Measurements from ENCODE around the gene C14orf119.
"Not testable (repeated sequence)": the region's sequence is repeated elsewhere in the genome, so short reads cannot be mapped to it uniquely, and the experiment has no call there.

The C14orf119 gene

GRCh38 chr14:23104070-23104590, 8.8 kb downstream of the C14orf119 start:
- in situ Hi-C loops (cut with MboI; ENCODE audit: low pct_unique_long_range_greater_than_20kb, low sequenced_read_pairs): no loop called here
- DNase-seq: no peak

GRCh38 chr14:23104591-23105347, 9.5 kb downstream of the C14orf119 start, which contains the start of gene CIROP:
Gene CIROP (minus strand): TSS chr14:23104989. CDS start chr14:23104920, 69 bp downstream.
- no peak for DNase-seq
- in situ Hi-C loops (cut with MboI; ENCODE audit: low pct_unique_long_range_greater_than_20kb, low sequenced_read_pairs): no loop called here

- in situ Hi-C loops (cut with MboI; ENCODE audit: low pct_unique_long_range_greater_than_20kb, low sequenced_read_pairs): no loop called here
- no peak for DNase-seq
Measured at GRCh38 chr14:23105348-23105824, 10.1 kb downstream of the C14orf119 start.

GRCh38 chr14:23106747-23107045, 11.4 kb downstream of the C14orf119 start:
- in situ Hi-C loops (cut with MboI; ENCODE audit: low pct_unique_long_range_greater_than_20kb, low sequenced_read_pairs): no loop called here
- DNase-seq: no peak

- DNase-seq; in situ Hi-C loops (cut with MboI; ENCODE audit: low pct_unique_long_range_greater_than_20kb, low sequenced_read_pairs): not testable (repeated sequence)
Measured at GRCh38 chr14:23107620-23108019, 12.3 kb downstream of the C14orf119 start.

GRCh38 chr14:23108169-23108568, 12.9 kb downstream of the C14orf119 start:
- DNase-seq; in situ Hi-C loops (cut with MboI; ENCODE audit: low pct_unique_long_range_greater_than_20kb, low sequenced_read_pairs): not testable (repeated sequence)

GRCh38 chr14:23109769-23110168, 14.5 kb downstream of the C14orf119 start:
- in situ Hi-C loops (cut with MboI; ENCODE audit: low pct_unique_long_range_greater_than_20kb, low sequenced_read_pairs): no loop called here
- no peak for DNase-seq

- in situ Hi-C loops (cut with MboI; ENCODE audit: low pct_unique_long_range_greater_than_20kb, low sequenced_read_pairs): no loop called here
- DNase-seq: no peak
Measured at GRCh38 chr14:23110579-23111365, 15.5 kb downstream of the C14orf119 start.

GRCh38 chr14:23112359-23113178, 17.3 kb downstream of the C14orf119 start:
- in situ Hi-C loops (cut with MboI; ENCODE audit: low pct_unique_long_range_greater_than_20kb, low sequenced_read_pairs): no loop called here
- DNase-seq: peak; percentile 75

- in situ Hi-C loops (cut with MboI; ENCODE audit: low pct_unique_long_range_greater_than_20kb, low sequenced_read_pairs): no loop called here
- DNase-seq: peak; percentile 13
Measured at GRCh38 chr14:23113431-23114119, 18.3 kb downstream of the C14orf119 start.

- DNase-seq: no peak
Measured at GRCh38 chr14:23114120-23114458, 18.8 kb downstream of the C14orf119 start.

GRCh38 chr14:23114669-23115038, 19.3 kb downstream of the C14orf119 start:
- DNase-seq: no peak
- in situ Hi-C loops (cut with MboI; ENCODE audit: low pct_unique_long_range_greater_than_20kb, low sequenced_read_pairs): no loop called here

More at GRCh38 chr14:23114120-23114458, 18.8 kb downstream of the C14orf119 start:
- in situ Hi-C loops (cut with MboI; ENCODE audit: low pct_unique_long_range_greater_than_20kb, low sequenced_read_pairs): no loop called here

GRCh38 chr14:23115039-23115731, 19.9 kb downstream of the C14orf119 start:
- DNase-seq: peak; percentile 13

GRCh38 chr14:23115918-23116317, 20.6 kb downstream of the C14orf119 start:
- no peak for DNase-seq
- in situ Hi-C loops (cut with MboI; ENCODE audit: low pct_unique_long_range_greater_than_20kb, low sequenced_read_pairs): no loop called here

More at GRCh38 chr14:23115039-23115731, 19.9 kb downstream of the C14orf119 start:
- in situ Hi-C loops (cut with MboI; ENCODE audit: low pct_unique_long_range_greater_than_20kb, low sequenced_read_pairs): no loop called here

GRCh38 chr14:23117371-23118020, 22.2 kb downstream of the C14orf119 start:
- DNase-seq: no peak
- in situ Hi-C loops (cut with MboI; ENCODE audit: low pct_unique_long_range_greater_than_20kb, low sequenced_read_pairs): no loop called here

GRCh38 chr14:23118506-23119362, 23.4 kb downstream of the C14orf119 start, which contains the start of gene CEBPE:
Gene CEBPE (minus strand): TSS chr14:23119255. CDS start chr14:23119091, 164 bp downstream.
- peak; percentile 46 for DNase-seq
- in situ Hi-C loops (cut with MboI; ENCODE audit: low pct_unique_long_range_greater_than_20kb, low sequenced_read_pairs): no loop called here

Data from KBM-7 (cell line).